Spleen (tissue), 11 donors: Measurements from ENCODE around the gene B3GAT1. TPM values are rescaled to one million over a fixed set of nuclear protein-coding genes. Genes with fewer than 3 reads are reported as not detected.
"Not testable (repeated sequence)": the region's sequence is repeated elsewhere in the genome, so short reads cannot be mapped to it uniquely, and the experiment has no call there.

ENCODE experiments used
- DNase-seq: peaks from one replicate; pipeline ENCODE4 v3.0.0-alpha.2; 2020
- H3K27ac ChIP-seq, 8 donors: fragments of 200-600 bp; sonication (generic) in 7 of 8; 1 replicate in 4 of 8; 2 replicates in 4 of 8; pipeline versions ENCODE4 v1.5.0 to v1.8.0; 2016 to 2021; ENCODE audit warnings: inconsistent platforms in 4 of 8, mild to moderate bottlenecking in 4 of 8, moderate library complexity in 1 of 8
- H3K27me3 ChIP-seq, 7 donors: fragments of 200-600 bp; sonication (generic) in 6 of 7; replicated peaks in 1 of 7; 1 replicate in 4 of 7; 2 replicates in 3 of 7; pipeline versions ENCODE4 v1.5.0 to v1.8.0; 2016 to 2021; ENCODE audit warnings: inconsistent platforms in 3 of 7, mild to moderate bottlenecking in 1 of 7
- H3K36me3 ChIP-seq, 6 donors: fragments of 200-600 bp; sonication (generic) in 5 of 6; 1 replicate in 4 of 6; 2 replicates in 2 of 6; pipeline versions ENCODE4 v1.5.0 to v1.8.0; 2016 to 2021; ENCODE audit warnings: inconsistent platforms in 2 of 6
- H3K4me1 ChIP-seq, 6 donors: fragments of 200-600 bp; sonication (generic) in 5 of 6; 1 replicate in 3 of 6; 2 replicates in 3 of 6; pipeline versions ENCODE4 v1.5.0 to v1.8.0; 2016 to 2021; ENCODE audit warnings: inconsistent platforms in 3 of 6
- H3K4me3 ChIP-seq, 8 donors: fragments of 200-600 bp; sonication (generic) in 7 of 8; 1 replicate in 4 of 8; 2 replicates in 4 of 8; pipeline versions ENCODE4 v1.5.0 to v1.8.0; 2016 to 2021; ENCODE audit warnings: inconsistent platforms in 4 of 8, mild to moderate bottlenecking in 4 of 8, moderate library complexity in 2 of 8
- H3K9me3 ChIP-seq, 8 donors: fragments of 200-600 bp; sonication (generic) in 7 of 8; 1 replicate in 4 of 8; 2 replicates in 4 of 8; pipeline versions ENCODE4 v1.5.0 to v1.8.0; 2016 to 2021; ENCODE audit warnings: inconsistent platforms in 4 of 8
- POLR2A ChIP-seq, 3 donors: fragments of 450-650 bp; IDR thresholded peaks; one replicate each; pipeline ENCODE4 v1.5.1; 2017; ENCODE audit warnings: antibody characterized with exemption in 3 of 3, mild to moderate bottlenecking in 1 of 3
- POLR2AphosphoS5 ChIP-seq, 3 donors: sonication (generic); formaldehyde crosslinking; IDR thresholded peaks; one replicate each; pipeline ENCODE4 v1.5.1; 2017; ENCODE audit warnings: antibody characterized with exemption in 3 of 3
- WGBS, 5 donors: extraction: QIAGEN DNeasy Blood & Tissue Kit in 3 of 5; methylation state at CpG; one replicate each; pipeline versions ENCODE4 v1.1.5 to v1.1.7; 2013 to 2018; 5-methylcytosine and 5-hydroxymethylcytosine counted together
- intact Hi-C: fragments of 100-400 bp; cut with DNase I; formaldehyde crosslinking; loops from one replicate; pipeline ENCODE4 v1.15.0; 2023; ENCODE audit warnings: low total_unique reads
- polyA plus RNA-seq, 3 donors: library from polyadenylated mRNA; stranded (reverse); fragments of 200-250 nt; gene quantifications; one replicate each; pipeline ENCODE4 v1.2.1, GENCODE V29; 2013
- total RNA-seq, 7 donors: library from RNA; depleted of rRNA in 3 of 7; stranded (reverse); fragments of >200 nt in 3 of 7; fragmentation: NEBNext Ultra II Directional in 4 of 7; extraction: Animal tissue kit (Norgen Biotek cat#: 25700) in 4 of 7; gene quantifications; one replicate each; pipeline versions ENCODE4 v1.1.0 to v1.2.1, GENCODE V29; 2016 to 2021
- TF ChIP-seq, protein P1 (sequence below), 11 experiments: fragments of 200-600 bp in 7 of 11; fragments of 450-650 bp in 4 of 11; sonication (generic) in 4 of 11; IDR thresholded peaks in 8 of 11; conservative IDR thresholded peaks in 3 of 11; 1 replicate in 7 of 11; 2 replicates in 4 of 11; pipeline versions ENCODE4 v1.4.0 to v1.8.0; 2016 to 2021; ENCODE audit warnings: antibody characterized with exemption in 11 of 11, inconsistent platforms in 4 of 11, mild to moderate bottlenecking in 1 of 11
- donor health status: healthy with polysubstance abuse.
- donor health status: DM: no; HTN: no; CAD: no; lungs with moderate emphysema.
- donor health status: DM: no; HTN: no; CAD: no.
- donor health status: Bipolar disorder and iron deficiency.
- donor health status: healthy.
- donor health status: DM: no; HTN: no; CAD: no.
- donor health status: DM: yes; HTN: yes; CAD: no.

Gene B3GAT1
- total and polyA plus RNA-seq, 10 donors = 0.43 to 4.0 (median 1.6) TPM

DNA sequence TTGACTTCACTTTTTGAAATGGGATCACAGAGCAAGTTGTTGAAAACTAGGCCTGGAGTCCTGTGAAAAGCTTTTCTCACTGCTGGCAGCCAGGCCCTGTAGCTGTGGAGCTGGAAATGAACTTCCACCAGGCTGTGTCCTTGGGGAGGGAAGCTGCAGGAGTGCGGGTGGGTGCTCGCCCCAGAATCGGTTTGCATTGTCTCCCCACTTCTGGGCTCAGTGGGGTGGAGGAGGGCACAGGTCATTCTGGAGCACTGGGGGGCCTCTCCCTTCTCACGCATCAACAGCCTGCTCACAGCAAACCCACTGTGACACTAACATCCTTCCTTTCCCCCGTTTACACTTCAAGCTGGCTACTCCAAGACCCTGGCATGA lies 65.1 kb downstream of the B3GAT1 start:
- intact Hi-C loops = no loop called here
- no peak for DNase-seq
- H3K27me3 ChIP-seq = peaks cover 0 to 3% (median 0%) of the 10 kb centered on the region in 7 donors
- H3K4me3 ChIP-seq = no peak overlapping the region
- no peaks in the 10 kb centered on the region for H3K4me1 ChIP-seq
- TF ChIP-seq POLR2A (IDR thresholded peaks at IDR 0.05) (no peak), POLR2AphosphoS5 (IDR thresholded peaks at IDR 0.05) (no peak)
- TF ChIP-seq, protein P1, sequence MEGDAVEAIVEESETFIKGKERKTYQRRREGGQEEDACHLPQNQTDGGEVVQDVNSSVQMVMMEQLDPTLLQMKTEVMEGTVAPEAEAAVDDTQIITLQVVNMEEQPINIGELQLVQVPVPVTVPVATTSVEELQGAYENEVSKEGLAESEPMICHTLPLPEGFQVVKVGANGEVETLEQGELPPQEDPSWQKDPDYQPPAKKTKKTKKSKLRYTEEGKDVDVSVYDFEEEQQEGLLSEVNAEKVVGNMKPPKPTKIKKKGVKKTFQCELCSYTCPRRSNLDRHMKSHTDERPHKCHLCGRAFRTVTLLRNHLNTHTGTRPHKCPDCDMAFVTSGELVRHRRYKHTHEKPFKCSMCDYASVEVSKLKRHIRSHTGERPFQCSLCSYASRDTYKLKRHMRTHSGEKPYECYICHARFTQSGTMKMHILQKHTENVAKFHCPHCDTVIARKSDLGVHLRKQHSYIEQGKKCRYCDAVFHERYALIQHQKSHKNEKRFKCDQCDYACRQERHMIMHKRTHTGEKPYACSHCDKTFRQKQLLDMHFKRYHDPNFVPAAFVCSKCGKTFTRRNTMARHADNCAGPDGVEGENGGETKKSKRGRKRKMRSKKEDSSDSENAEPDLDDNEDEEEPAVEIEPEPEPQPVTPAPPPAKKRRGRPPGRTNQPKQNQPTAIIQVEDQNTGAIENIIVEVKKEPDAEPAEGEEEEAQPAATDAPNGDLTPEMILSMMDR (IDR thresholded peaks at IDR 0.05 in 8 of 11, conservative IDR thresholded peaks at IDR 0.05 in 3 of 11) = no peak
- no peaks in the 10 kb centered on the region for H3K9me3 ChIP-seq
- H3K36me3 ChIP-seq = no peaks in the 10 kb centered on the region
- H3K27ac ChIP-seq = no peak overlapping the region
- 65 to 83% (median 81%) methylated on average over 2 to 5 of the region's 5 CpGs for WGBS, 5 donors

DNA sequence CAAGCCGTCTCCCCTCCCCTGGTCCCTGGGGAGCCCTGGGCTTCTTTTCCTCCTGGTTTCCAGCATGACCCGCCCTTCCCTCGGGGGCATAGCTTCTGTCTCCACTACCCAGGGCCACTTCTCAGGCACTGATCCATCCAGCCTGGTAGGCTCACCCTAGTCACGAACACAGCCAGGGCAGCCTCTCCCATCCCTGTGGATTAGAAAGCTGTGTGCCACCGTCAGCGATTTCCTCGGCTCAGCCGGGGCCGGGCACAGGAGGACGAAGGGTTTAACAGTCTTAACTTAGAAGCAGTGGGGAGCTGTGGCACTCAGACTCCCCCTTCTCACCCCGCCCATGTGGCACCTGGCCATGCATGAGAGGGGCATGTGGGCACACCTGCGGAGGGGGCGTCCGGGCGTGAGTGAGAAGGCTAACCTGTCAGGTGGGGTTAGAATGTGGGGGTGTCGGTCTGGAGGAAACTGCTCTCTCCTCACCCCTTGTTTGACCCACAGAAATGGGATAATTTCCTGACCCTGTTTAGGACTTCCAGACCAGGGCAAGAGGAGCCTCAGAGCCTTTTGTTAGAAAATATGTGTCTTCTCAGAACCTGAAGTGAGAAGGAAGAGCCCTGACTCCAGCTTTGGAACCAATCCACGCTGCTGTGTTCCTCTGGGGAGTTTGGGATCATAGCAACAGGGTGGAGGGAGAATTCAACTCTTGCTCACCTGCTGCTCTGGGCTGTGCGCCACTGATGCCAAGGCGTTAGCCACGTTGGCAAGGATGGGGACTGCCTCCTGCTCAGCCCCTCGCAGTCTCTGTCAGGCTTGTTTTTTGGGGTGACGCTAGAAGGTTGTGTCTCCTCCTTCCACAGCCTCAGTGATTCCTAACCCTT lies 65.7 kb downstream of the B3GAT1 start:
- Histone ChIP-seq H3K27me3 (peaks cover 0 to 3% (median 0%) of the 10 kb centered on the region in 7 donors), H3K4me3 (no peak overlapping the region), H3K9me3 (no peaks in the 10 kb centered on the region), H3K4me1 (no peaks in the 10 kb centered on the region), H3K27ac (no peak overlapping the region), H3K36me3 (no peaks in the 10 kb centered on the region)
- 83 to 89% (median 84%) methylated on average over 22 of the region's 22 CpGs for WGBS, 5 donors
- DNase-seq = no peak
- intact Hi-C loops = no loop called here
- no peak for TF ChIP-seq POLR2AphosphoS5 (IDR thresholded peaks at IDR 0.05)
- TF ChIP-seq, protein P1 (IDR thresholded peaks at IDR 0.05 in 8 of 11, conservative IDR thresholded peaks at IDR 0.05 in 3 of 11) = no peak
- no peak for TF ChIP-seq POLR2A (IDR thresholded peaks at IDR 0.05)

DNA sequence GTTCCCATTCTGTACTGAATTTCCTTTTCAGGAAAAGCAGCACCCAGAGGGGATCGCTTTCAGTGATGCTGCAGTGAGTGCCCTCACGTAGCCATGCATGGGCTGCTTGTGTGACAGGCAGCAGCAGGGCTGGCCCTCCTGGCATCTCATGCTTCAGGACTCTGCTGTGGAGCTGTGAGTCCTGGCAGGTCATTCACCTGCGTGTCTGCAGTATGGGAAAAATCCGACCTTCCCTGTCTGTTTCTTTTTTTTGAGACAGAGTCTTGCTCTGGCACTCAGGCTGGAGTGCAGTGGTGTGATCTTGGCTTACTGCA lies 66.8 kb downstream of the B3GAT1 start:
- TF ChIP-seq POLR2AphosphoS5 (IDR thresholded peaks at IDR 0.05) (no peak), POLR2A (IDR thresholded peaks at IDR 0.05) (no peak)
- Histone ChIP-seq H3K4me3 (no peak overlapping the region), H3K27me3 (peaks cover 0 to 3% (median 0%) of the 10 kb centered on the region in 7 donors), H3K36me3 (no peaks in the 10 kb centered on the region), H3K9me3 (no peaks in the 10 kb centered on the region), H3K4me1 (no peaks in the 10 kb centered on the region), H3K27ac (no peak overlapping the region)
- WGBS, 5 donors = 77 to 85% (median 79%) methylated on average over 4 of the region's 4 CpGs
- DNase-seq = no peak
- intact Hi-C loops = no loop called here

DNA sequence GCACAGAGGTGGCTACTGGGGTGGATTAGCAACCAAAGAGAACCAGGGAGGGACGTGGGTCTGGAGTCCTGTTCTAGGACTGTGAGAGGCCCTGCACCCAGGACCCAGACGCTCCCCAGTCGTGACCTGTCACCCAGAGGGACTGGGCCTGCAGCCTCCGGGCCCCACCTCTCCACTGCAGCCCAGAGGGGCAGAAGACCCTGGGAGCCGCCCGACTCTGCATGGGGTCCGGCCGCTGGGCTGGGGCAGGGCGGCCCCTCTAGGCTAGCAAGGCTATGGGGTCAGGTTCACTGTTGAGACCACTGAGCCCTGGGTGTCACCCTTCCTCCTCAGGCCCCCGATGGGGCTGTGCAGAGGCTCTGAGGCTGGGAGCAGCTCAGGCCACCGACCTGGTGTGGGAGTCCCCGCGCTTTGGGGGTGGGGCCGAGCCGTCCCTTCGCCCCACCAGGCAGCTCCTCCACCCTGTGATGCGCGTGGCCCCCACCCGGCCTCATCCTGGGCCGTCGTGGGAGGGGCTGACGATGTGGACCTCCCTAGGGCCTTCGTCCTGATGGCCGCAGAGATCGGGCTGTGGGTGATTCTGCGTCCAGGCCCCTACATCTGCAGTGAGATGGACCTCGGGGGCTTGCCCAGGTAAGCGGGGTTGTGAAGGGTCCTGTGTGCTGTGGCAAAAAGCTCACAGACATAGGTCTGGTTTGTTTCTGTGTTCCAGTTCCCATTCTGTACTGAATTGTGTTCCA lies 67.4 kb downstream of the B3GAT1 start:
- WGBS, 5 donors = 85 to 91% (median 87%) methylated on average over 5 to 27 of the region's 28 CpGs
- DNase-seq, H3K4me1 ChIP-seq, H3K9me3 ChIP-seq, H3K4me3 ChIP-seq, H3K27ac ChIP-seq, intact Hi-C loops, H3K36me3 ChIP-seq, H3K27me3 ChIP-seq: not testable (repeated sequence)

DNA sequence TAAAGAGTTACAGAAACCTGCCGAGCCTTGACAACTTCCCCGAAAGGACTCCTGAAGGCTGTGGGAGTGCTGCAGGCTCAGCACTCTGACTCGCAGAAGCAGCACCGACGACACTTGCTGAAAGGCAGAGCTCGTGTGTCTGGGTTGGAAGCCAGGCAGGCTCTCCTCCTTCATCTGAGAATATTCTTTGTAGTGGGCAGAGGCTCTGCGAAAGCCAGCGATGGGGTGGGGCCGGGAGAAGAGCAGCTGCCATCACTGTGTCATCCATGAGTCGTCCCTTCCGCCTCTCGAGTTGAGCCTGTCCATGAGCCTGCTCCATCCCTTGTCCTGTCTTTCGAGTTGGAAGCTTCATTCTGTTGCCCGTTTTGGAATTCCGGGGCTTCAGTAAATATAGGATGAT lies 68.4 kb downstream of the B3GAT1 start:
- 82 to 90% (median 85%) methylated on average over 15 of the region's 15 CpGs for WGBS, 5 donors
- no peaks in the 10 kb centered on the region for H3K4me1 ChIP-seq
- H3K27ac ChIP-seq = no peak overlapping the region
- no peaks in the 10 kb centered on the region for H3K9me3 ChIP-seq
- intact Hi-C loops = no loop called here
- no peak for DNase-seq
- TF ChIP-seq POLR2A (IDR thresholded peaks at IDR 0.05) (no peak), POLR2AphosphoS5 (IDR thresholded peaks at IDR 0.05) (no peak)
- TF ChIP-seq, protein P1 (IDR thresholded peaks at IDR 0.05 in 8 of 11, conservative IDR thresholded peaks at IDR 0.05 in 3 of 11) = no peak
- H3K4me3 ChIP-seq = no peak overlapping the region
- no peaks in the 10 kb centered on the region for H3K36me3 ChIP-seq
- H3K27me3 ChIP-seq = peaks cover 0 to 3% (median 0%) of the 10 kb centered on the region in 7 donors
